Lung (tissue), 12 donors: Measurements from ENCODE around the gene DOCK4. TPM values are rescaled to one million over a fixed set of nuclear protein-coding genes. Genes with fewer than 3 reads are reported as not detected.
"Not testable (repeated sequence)": the region's sequence is repeated elsewhere in the genome, so short reads cannot be mapped to it uniquely, and the experiment has no call there.

ENCODE experiments used
- ATAC-seq: fragments of 200-7000 bp; cut with Tn5 transposase; one replicate; pipeline ENCODE4 v1.9.1; 2020; ENCODE audit warnings: moderate number of reproducible peaks; ENCODE audit not compliant: insufficient read depth, low FRiP score
- DNase-seq, 3 donors: peaks; one replicate each; pipeline ENCODE4 v3.0.0-alpha.2; 2013 to 2017
- H3K27ac ChIP-seq, 2 donors: one replicate each; pipeline ENCODE4 v1.5.1; 2013; ENCODE audit warnings: mild to moderate bottlenecking in 2 of 2, moderate library complexity in 2 of 2, control low read depth in 1 of 2, inconsistent platforms in 1 of 2, low read depth in 1 of 2, low read length in 1 of 2
- H3K27me3 ChIP-seq, 3 donors: one replicate each; pipeline ENCODE4 v1.5.1; 2013; ENCODE audit warnings: low read length in 2 of 3; ENCODE audit not compliant: control insufficient read depth in 3 of 3, insufficient read depth in 3 of 3
- H3K36me3 ChIP-seq, 4 donors: one replicate each; pipeline ENCODE4 v1.5.1; 2013; ENCODE audit warnings: low read length in 4 of 4, mild to moderate bottlenecking in 1 of 4, moderate library complexity in 1 of 4; ENCODE audit not compliant: control insufficient read depth in 4 of 4, insufficient read depth in 4 of 4
- H3K4me1 ChIP-seq, 5 donors: one replicate each; pipeline ENCODE4 v1.5.1; 2013; ENCODE audit warnings: low read length in 5 of 5, mild to moderate bottlenecking in 2 of 5, moderate library complexity in 1 of 5; ENCODE audit not compliant: control insufficient read depth in 5 of 5, insufficient read depth in 5 of 5
- H3K4me3 ChIP-seq: one replicate; pipeline ENCODE4 v1.5.1; 2013; ENCODE audit warnings: mild to moderate bottlenecking, control low read depth, moderate library complexity
- H3K9ac ChIP-seq, 2 donors: one replicate each; pipeline ENCODE4 v1.5.1; 2013; ENCODE audit warnings: low read length in 2 of 2, control low read depth in 1 of 2; ENCODE audit not compliant: insufficient read depth in 1 of 2
- H3K9me3 ChIP-seq, 4 donors: one replicate each; pipeline ENCODE4 v1.5.1; 2013; ENCODE audit warnings: low read length in 3 of 4, mild to moderate bottlenecking in 1 of 4, moderate library complexity in 1 of 4; ENCODE audit not compliant: control insufficient read depth in 4 of 4, insufficient read depth in 3 of 4
- CTCF ChIP-seq: IDR thresholded peaks from 2 replicates; pipeline ENCODE4 v1.5.1; 2012; ENCODE audit warnings: mild to moderate bottlenecking; ENCODE audit errors: control extremely low read depth, extremely low read depth
- WGBS, 2 donors: extraction: QIAGEN DNeasy Blood & Tissue Kit; methylation state at CpG; one replicate each; pipeline ENCODE4 v1.1.7; 2013; 5-methylcytosine and 5-hydroxymethylcytosine counted together
- polyA plus RNA-seq, 2 donors: library from polyadenylated mRNA; stranded (reverse); fragments of 200-250 nt; gene quantifications; one replicate each; pipeline ENCODE4 v1.2.1, GENCODE V29; 2013
- total RNA-seq, 2 donors: library from RNA; depleted of rRNA in 1 of 2; stranded (reverse); fragments of >200 nt in 1 of 2; gene quantifications; one replicate each; pipeline ENCODE4 v1.2.1, GENCODE V29; 2014 to 2021
- donor health status: control.
- donor health status: control.
- donor health status: Bipolar disorder and iron deficiency.
- donor health status: healthy.
- donor health status: DM: yes; HTN: yes; CAD: no.

DOCK4 gene
- total and polyA plus RNA-seq, 4 donors, result 18.7 to 163 (median 40.3) TPM

GRCh38 chr7:112254709-112255387, 48.6 kb upstream of the DOCK4 start:
- TF ChIP-seq CTCF, result no peak
- ATAC-seq (no peak), DNase-seq (no peak)
- Histone ChIP-seq H3K9ac (no peak overlapping the region), H3K27me3 (no peaks in the 10 kb centered on the region), H3K4me3 (no peak overlapping the region), H3K4me1 (peaks cover 0 to 5% (median 1%) of the 10 kb centered on the region in 5 donors), H3K9me3 (no peaks in the 10 kb centered on the region), H3K36me3 (no peaks in the 10 kb centered on the region), H3K27ac (no peak overlapping the region)
- WGBS, 2 donors, result 82 to 92% methylated on average over 6 of the region's 6 CpGs

GRCh38 chr7:112254156-112254555, 48.0 kb upstream of the DOCK4 start:
- Histone ChIP-seq H3K27me3 (no peaks in the 10 kb centered on the region), H3K4me3 (no peak overlapping the region), H3K4me1 (peaks cover 0 to 5% (median 1%) of the 10 kb centered on the region in 5 donors), H3K9me3 (no peaks in the 10 kb centered on the region), H3K9ac (no peak overlapping the region), H3K27ac (no peak overlapping the region), H3K36me3 (no peaks in the 10 kb centered on the region)
- ATAC-seq (peak; percentile 19), DNase-seq (no peak)
- WGBS, 2 donors, result 58 to 73% methylated on average over 1 of the region's 1 CpG
- no peak for TF ChIP-seq CTCF

- no peaks in the 10 kb centered on the region for H3K27me3 ChIP-seq
- no peak overlapping the region for H3K27ac ChIP-seq
- 56 to 90% methylated on average over 3 of the region's 3 CpGs for WGBS, 2 donors
- no peak overlapping the region for H3K9ac ChIP-seq
- ATAC-seq (no peak), DNase-seq (no peak)
- H3K36me3 ChIP-seq, result no peaks in the 10 kb centered on the region
- H3K9me3 ChIP-seq, result no peaks in the 10 kb centered on the region
- H3K4me3 ChIP-seq, result no peak overlapping the region
- H3K4me1 ChIP-seq, result peaks cover 0 to 3% (median under 1%) of the 10 kb centered on the region in 5 donors
- TF ChIP-seq CTCF, result no peak
Measured at GRCh38 chr7:112252691-112253090, 46.5 kb upstream of the DOCK4 start.

- no peak overlapping the region for H3K27ac ChIP-seq
- WGBS, 2 donors, result 88 to 90% methylated on average over 3 of the region's 3 CpGs
- no peak for DNase-seq
- H3K36me3 ChIP-seq, result no peaks in the 10 kb centered on the region
- H3K9ac ChIP-seq, result no peak overlapping the region
- no peak for ATAC-seq
- H3K27me3 ChIP-seq, result no peaks in the 10 kb centered on the region
- no peaks in the 10 kb centered on the region for H3K9me3 ChIP-seq
- peaks cover 0 to 3% (median 0%) of the 10 kb centered on the region in 5 donors for H3K4me1 ChIP-seq
- no peak for TF ChIP-seq CTCF
- no peak overlapping the region for H3K4me3 ChIP-seq
Measured at GRCh38 chr7:112252141-112252540, 45.9 kb upstream of the DOCK4 start.

- not testable (repeated sequence) for H3K4me1 ChIP-seq, H3K9ac ChIP-seq, H3K4me3 ChIP-seq, H3K27ac ChIP-seq, H3K9me3 ChIP-seq, H3K36me3 ChIP-seq, H3K27me3 ChIP-seq, ATAC-seq, DNase-seq
- WGBS, 2 donors, result 88 to 94% methylated on average over 11 to 13 of the region's 13 CpGs
Measured at GRCh38 chr7:112249967-112250366, 43.8 kb upstream of the DOCK4 start.
